WTC11 (cell line): ENCODE results near the gene COL5A1. TPM values are rescaled to one million over a fixed set of nuclear protein-coding genes. Genes with fewer than 3 reads are reported as not detected.

Experiments
- ATAC-seq: fragments of 200-7000 bp; cut with Tn5 transposase; 2 replicates; pipeline ENCODE4 v1.10.0; 2021; ENCODE audit warnings: mild to moderate bottlenecking, moderate library complexity
- CTCF ChIA-PET: fragments of 300-600 bp; sonication (Branson Sonifier 250); formaldehyde crosslinking; loops from one replicate; lab custom pipeline; 2021; ENCODE audit warnings: antibody characterized with exemption; lab: Charles Lee
- POLR2A ChIA-PET: fragments of 350-600 bp; sonication (Branson Sonifier 250); formaldehyde crosslinking; loops from one replicate; lab custom pipeline; 2021; ENCODE audit warnings: antibody characterized with exemption; lab: Charles Lee
- DNase-seq: peaks from one replicate; pipeline ENCODE4 v3.0.0; 2021; ENCODE audit warnings: low spot score
- H3K27ac Mint-ChIP-seq: 2 replicates; pipeline ENCODE4 v1.8.0; 2021; ENCODE audit warnings: mixed read lengths
- H3K27me3 Mint-ChIP-seq: 2 replicates; pipeline ENCODE4 v1.8.0; 2021; ENCODE audit warnings: low read depth, mild to moderate bottlenecking, moderate library complexity, mixed read lengths
- H3K36me3 Mint-ChIP-seq: 2 replicates; pipeline ENCODE4 v1.8.0; 2021; ENCODE audit warnings: mixed read lengths
- H3K4me1 Mint-ChIP-seq: 2 replicates; pipeline ENCODE4 v1.8.0; 2022; ENCODE audit warnings: mixed read lengths
- H3K4me3 Mint-ChIP-seq: 2 replicates; pipeline ENCODE4 v1.8.0; 2021; ENCODE audit warnings: mild to moderate bottlenecking, moderate library complexity, mixed read lengths
- H3K9me3 Mint-ChIP-seq: 2 replicates; pipeline ENCODE4 v1.8.0; 2021; ENCODE audit warnings: mixed read lengths
- CREB1 ChIP-seq: sonication (generic); formaldehyde crosslinking; IDR thresholded peaks from 2 replicates; pipeline ENCODE4 v1.8.0; 2023; ENCODE audit warnings: mild to moderate bottlenecking, missing genetic modification reagents
- CREM ChIP-seq: sonication (generic); formaldehyde crosslinking; IDR thresholded peaks from 2 replicates; pipeline ENCODE4 v1.8.1; 2022; ENCODE audit warnings: mild to moderate bottlenecking, missing genetic modification reagents, moderate library complexity
- ELF4 ChIP-seq: sonication (generic); formaldehyde crosslinking; IDR thresholded peaks from 2 replicates; pipeline ENCODE4 v1.8.1; 2022; ENCODE audit warnings: low read depth, mild to moderate bottlenecking, moderate library complexity, missing genetic modification reagents
- EMX1 ChIP-seq: fragments of 250-450 bp; sonication (Bioruptor Pico); IDR thresholded peaks from 2 replicates; pipeline ENCODE4 v1.8.0; 2021; ENCODE audit warnings: mild to moderate bottlenecking
- ESRRA ChIP-seq: sonication (generic); formaldehyde crosslinking; IDR thresholded peaks from 2 replicates; pipeline ENCODE4 v1.8.1; 2022; ENCODE audit warnings: mild to moderate bottlenecking, missing genetic modification reagents, borderline replicate concordance
- HMGA2 ChIP-seq: fragments of 250-450 bp; sonication (Bioruptor Pico); IDR thresholded peaks from 2 replicates; pipeline ENCODE4 v1.4.0; 2021; ENCODE audit warnings: mild to moderate bottlenecking, moderate library complexity
- JUN ChIP-seq: sonication (generic); formaldehyde crosslinking; IDR thresholded peaks from 2 replicates; pipeline ENCODE4 v1.8.0; 2023; ENCODE audit warnings: mild to moderate bottlenecking, missing genetic modification reagents
- MXD4 ChIP-seq: fragments of 250-450 bp; sonication (Bioruptor Pico); IDR thresholded peaks from 2 replicates; pipeline ENCODE4 v1.8.0; 2021; ENCODE audit warnings: mild to moderate bottlenecking, moderate library complexity, borderline replicate concordance
- NR1H2 ChIP-seq: sonication (generic); formaldehyde crosslinking; IDR thresholded peaks from 2 replicates; pipeline ENCODE4 v1.9.0; 2021; ENCODE audit warnings: mild to moderate bottlenecking, moderate library complexity, missing genetic modification reagents
- NR2C2 ChIP-seq: sonication (generic); formaldehyde crosslinking; IDR thresholded peaks from 2 replicates; pipeline ENCODE4 v1.8.0; 2022; ENCODE audit warnings: mild to moderate bottlenecking, missing genetic modification reagents
- NR3C1 ChIP-seq: sonication (generic); formaldehyde crosslinking; conservative IDR thresholded peaks from 2 replicates; pipeline ENCODE4 v1.8.1; 2023; ENCODE audit warnings: low read depth, mild to moderate bottlenecking, missing genetic modification reagents
- OVOL2 ChIP-seq: fragments of 250-450 bp; sonication (Bioruptor Pico); IDR thresholded peaks from 2 replicates; pipeline ENCODE4 v1.9.0; 2021; ENCODE audit warnings: mild to moderate bottlenecking, borderline replicate concordance
- PRRX2 ChIP-seq: fragments of 250-450 bp; sonication (Bioruptor Pico); IDR thresholded peaks from 2 replicates; pipeline ENCODE4 v1.8.0; 2021; ENCODE audit warnings: mild to moderate bottlenecking
- RORB ChIP-seq: fragments of 250-450 bp; sonication (Bioruptor Pico); IDR thresholded peaks from 2 replicates; pipeline ENCODE4 v1.9.0; 2021; ENCODE audit warnings: mild to moderate bottlenecking
- SMAD3 ChIP-seq: sonication (generic); formaldehyde crosslinking; IDR thresholded peaks from 2 replicates; pipeline ENCODE4 v1.8.0; 2022; ENCODE audit warnings: missing genetic modification reagents, mild to moderate bottlenecking, borderline replicate concordance
- SOX15 ChIP-seq: fragments of 250-450 bp; sonication (Bioruptor Pico); IDR thresholded peaks from 2 replicates; pipeline ENCODE4 v1.9.0; 2021; ENCODE audit warnings: mild to moderate bottlenecking
- SP1 ChIP-seq: sonication (generic); formaldehyde crosslinking; conservative IDR thresholded peaks from 2 replicates; pipeline ENCODE4 v1.8.1; 2022; ENCODE audit warnings: missing genetic modification reagents
- TCF7 ChIP-seq: sonication (generic); formaldehyde crosslinking; IDR thresholded peaks from 2 replicates; pipeline ENCODE4 v1.8.0; 2022; ENCODE audit warnings: mild to moderate bottlenecking, low read depth, missing genetic modification reagents, moderate library complexity
- TEAD4 ChIP-seq: sonication (generic); formaldehyde crosslinking; IDR thresholded peaks from 2 replicates; pipeline ENCODE4 v1.8.0; 2022; ENCODE audit warnings: mild to moderate bottlenecking, missing genetic modification reagents
- ZBTB21 ChIP-seq: sonication (generic); formaldehyde crosslinking; IDR thresholded peaks from 2 replicates; pipeline ENCODE4 v1.8.1; 2023; ENCODE audit warnings: mild to moderate bottlenecking, missing genetic modification reagents, borderline replicate concordance
- ZNF396 ChIP-seq: fragments of 250-450 bp; sonication (Bioruptor Pico); IDR thresholded peaks from 2 replicates; pipeline ENCODE4 v1.8.0; 2021; ENCODE audit warnings: mild to moderate bottlenecking, moderate library complexity, borderline replicate concordance
- ZNF423 ChIP-seq: fragments of 250-450 bp; sonication (Bioruptor Pico); IDR thresholded peaks from 2 replicates; pipeline ENCODE4 v2.1.2; 2022; ENCODE audit warnings: mild to moderate bottlenecking, moderate library complexity
- total RNA-seq: library from RNA; stranded (reverse); gene quantifications from 3 replicates; pipeline ENCODE4 v1.2.3, GENCODE V29; 2021
- TF ChIP-seq, protein P1 (sequence below): sonication (generic); formaldehyde crosslinking; IDR thresholded peaks from 2 replicates; pipeline ENCODE4 v1.8.1; 2023; ENCODE audit warnings: mild to moderate bottlenecking, missing genetic modification reagents, borderline replicate concordance
- TF ChIP-seq, protein P2 (sequence below): sonication (generic); formaldehyde crosslinking; IDR thresholded peaks from 2 replicates; pipeline ENCODE4 v1.8.0; 2022; ENCODE audit warnings: mild to moderate bottlenecking, missing genetic modification reagents
- TF ChIP-seq, protein P3 (sequence below): sonication (generic); formaldehyde crosslinking; IDR thresholded peaks from 2 replicates; pipeline ENCODE4 v1.8.1; 2022; ENCODE audit warnings: missing genetic modification reagents, borderline replicate concordance
- TF ChIP-seq, protein P4 (sequence below): sonication (generic); formaldehyde crosslinking; conservative IDR thresholded peaks from 2 replicates; pipeline ENCODE4 v1.8.1; 2022; ENCODE audit warnings: mild to moderate bottlenecking, missing genetic modification reagents
- TF ChIP-seq, protein P5 (sequence below): sonication (generic); formaldehyde crosslinking; IDR thresholded peaks from 2 replicates; pipeline ENCODE4 v1.8.0; 2022; ENCODE audit warnings: missing genetic modification reagents

Gene COL5A1
- total RNA-seq, 1 experiment from 2014 or later, result 13.5 TPM

DNA sequence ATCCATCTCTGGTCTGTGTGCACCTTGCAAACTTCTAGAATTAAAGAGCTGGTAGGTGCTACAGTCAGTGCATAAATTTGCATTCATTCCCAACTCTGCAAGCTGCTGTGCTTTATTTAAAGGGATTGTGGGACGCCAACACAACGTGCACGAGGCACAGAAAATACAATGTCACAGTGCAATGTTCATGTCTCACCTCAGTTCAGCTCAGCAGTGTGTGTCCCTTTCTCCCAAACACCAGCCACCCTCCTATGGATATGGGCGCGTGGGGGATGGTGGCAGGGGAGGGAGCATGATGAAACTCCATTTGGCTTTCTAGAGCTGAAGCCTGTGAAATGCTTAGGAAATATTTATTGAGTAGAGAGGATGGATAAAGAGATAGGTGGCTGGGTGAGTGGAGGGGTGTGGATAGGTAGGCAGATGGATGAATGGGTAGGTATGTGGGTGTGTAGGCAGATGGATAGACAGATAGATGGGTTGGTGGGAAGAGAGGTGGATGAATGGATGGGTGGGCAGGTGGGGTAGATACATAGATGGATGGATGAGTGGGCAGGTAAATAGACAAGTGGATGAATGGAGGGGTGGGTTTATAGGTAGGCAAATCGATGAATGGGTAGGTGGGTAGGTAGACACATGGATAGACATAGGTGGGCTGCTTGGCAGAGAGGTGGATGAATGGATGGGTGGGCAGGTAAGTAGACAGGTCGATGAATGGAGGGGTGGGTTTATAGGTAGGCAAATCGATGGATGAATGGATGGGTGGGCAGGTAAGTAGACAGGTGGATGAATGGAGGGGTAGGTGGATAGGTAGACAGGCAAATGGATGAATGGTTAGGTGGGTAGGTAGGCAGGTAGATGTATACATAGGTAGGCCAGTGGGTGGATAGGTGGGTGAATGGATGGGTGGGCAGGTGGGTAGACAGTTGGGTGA is 146.3 kb downstream of the COL5A1 start:
- TF ChIP-seq SP1 (CRISPR knock-in tag) (no peak), PRRX2 (CRISPR knock-in tag) (no peak), RORB (CRISPR knock-in tag) (no peak), ZNF396 (no peak), EMX1 (CRISPR knock-in tag) (no peak), SMAD3 (no peak), CREM (CRISPR knock-in tag) (no peak), ZBTB21 (no peak), TCF7 (CRISPR knock-in tag) (no peak), ZNF423 (CRISPR knock-in tag) (no peak), JUN (no peak), NR1H2 (no peak)
- TF ChIP-seq, protein P1, sequence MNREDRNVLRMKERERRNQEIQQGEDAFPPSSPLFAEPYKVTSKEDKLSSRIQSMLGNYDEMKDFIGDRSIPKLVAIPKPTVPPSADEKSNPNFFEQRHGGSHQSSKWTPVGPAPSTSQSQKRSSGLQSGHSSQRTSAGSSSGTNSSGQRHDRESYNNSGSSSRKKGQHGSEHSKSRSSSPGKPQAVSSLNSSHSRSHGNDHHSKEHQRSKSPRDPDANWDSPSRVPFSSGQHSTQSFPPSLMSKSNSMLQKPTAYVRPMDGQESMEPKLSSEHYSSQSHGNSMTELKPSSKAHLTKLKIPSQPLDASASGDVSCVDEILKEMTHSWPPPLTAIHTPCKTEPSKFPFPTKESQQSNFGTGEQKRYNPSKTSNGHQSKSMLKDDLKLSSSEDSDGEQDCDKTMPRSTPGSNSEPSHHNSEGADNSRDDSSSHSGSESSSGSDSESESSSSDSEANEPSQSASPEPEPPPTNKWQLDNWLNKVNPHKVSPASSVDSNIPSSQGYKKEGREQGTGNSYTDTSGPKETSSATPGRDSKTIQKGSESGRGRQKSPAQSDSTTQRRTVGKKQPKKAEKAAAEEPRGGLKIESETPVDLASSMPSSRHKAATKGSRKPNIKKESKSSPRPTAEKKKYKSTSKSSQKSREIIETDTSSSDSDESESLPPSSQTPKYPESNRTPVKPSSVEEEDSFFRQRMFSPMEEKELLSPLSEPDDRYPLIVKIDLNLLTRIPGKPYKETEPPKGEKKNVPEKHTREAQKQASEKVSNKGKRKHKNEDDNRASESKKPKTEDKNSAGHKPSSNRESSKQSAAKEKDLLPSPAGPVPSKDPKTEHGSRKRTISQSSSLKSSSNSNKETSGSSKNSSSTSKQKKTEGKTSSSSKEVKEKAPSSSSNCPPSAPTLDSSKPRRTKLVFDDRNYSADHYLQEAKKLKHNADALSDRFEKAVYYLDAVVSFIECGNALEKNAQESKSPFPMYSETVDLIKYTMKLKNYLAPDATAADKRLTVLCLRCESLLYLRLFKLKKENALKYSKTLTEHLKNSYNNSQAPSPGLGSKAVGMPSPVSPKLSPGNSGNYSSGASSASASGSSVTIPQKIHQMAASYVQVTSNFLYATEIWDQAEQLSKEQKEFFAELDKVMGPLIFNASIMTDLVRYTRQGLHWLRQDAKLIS (CRISPR knock-in tag), result no peak
- TF ChIP-seq, protein P2, sequence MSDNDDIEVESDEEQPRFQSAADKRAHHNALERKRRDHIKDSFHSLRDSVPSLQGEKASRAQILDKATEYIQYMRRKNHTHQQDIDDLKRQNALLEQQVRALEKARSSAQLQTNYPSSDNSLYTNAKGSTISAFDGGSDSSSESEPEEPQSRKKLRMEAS (CRISPR knock-in tag), result no peak
- TF ChIP-seq, protein P3, sequence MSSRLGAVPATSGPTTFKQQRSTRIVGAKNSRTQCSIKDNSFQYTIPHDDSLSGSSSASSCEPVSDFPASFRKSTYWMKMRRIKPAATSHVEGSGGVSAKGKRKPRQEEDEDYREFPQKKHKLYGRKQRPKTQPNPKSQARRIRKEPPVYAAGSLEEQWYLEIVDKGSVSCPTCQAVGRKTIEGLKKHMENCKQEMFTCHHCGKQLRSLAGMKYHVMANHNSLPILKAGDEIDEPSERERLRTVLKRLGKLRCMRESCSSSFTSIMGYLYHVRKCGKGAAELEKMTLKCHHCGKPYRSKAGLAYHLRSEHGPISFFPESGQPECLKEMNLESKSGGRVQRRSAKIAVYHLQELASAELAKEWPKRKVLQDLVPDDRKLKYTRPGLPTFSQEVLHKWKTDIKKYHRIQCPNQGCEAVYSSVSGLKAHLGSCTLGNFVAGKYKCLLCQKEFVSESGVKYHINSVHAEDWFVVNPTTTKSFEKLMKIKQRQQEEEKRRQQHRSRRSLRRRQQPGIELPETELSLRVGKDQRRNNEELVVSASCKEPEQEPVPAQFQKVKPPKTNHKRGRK (CRISPR knock-in tag), result no peak
- TF ChIP-seq, protein P4, sequence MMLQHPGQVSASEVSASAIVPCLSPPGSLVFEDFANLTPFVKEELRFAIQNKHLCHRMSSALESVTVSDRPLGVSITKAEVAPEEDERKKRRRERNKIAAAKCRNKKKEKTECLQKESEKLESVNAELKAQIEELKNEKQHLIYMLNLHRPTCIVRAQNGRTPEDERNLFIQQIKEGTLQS, result no peak
- Mint-ChIP-seq H3K4me1 (peaks cover 23% of the 10 kb centered on the region), H3K36me3 (no peaks in the 10 kb centered on the region), H3K9me3 (no peaks in the 10 kb centered on the region), H3K4me3 (no peak overlapping the region), H3K27ac (no peak overlapping the region), H3K27me3 (no peaks in the 10 kb centered on the region)
- DNase-seq (no peak), ATAC-seq (no peak)
- ChIA-PET CTCF (interaction anchor here (1.2 kb wide), 1 partner anchor 10 kb away, joined by 7 read pairs; no protein-coding TSS in a partner anchor), POLR2A (no interaction called here)

DNA sequence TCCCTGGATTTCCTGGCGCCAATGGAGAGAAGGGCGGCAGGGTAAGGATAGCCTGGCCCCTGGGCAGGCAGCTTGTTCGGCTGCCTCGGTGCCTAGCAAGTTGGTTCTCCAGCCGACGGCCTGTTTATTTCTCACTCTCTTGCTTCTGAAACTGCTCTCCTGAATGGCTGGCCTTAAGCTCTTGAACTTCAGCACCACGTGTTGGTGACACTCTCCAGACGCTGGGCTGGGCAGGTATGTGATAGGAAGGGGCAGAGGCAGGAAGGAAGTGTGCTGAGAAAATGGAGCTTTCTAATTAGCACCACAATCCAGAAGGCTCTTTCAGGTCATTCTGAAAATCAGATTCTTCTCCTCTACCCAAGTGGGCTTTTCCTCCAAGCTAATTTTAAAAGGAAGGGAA is 147.6 kb downstream of the COL5A1 start:
- Mint-ChIP-seq H3K27ac (no peak overlapping the region; the same call in 1 of the 2 replicates), H3K9me3 (no peaks in the 10 kb centered on the region), H3K4me3 (no peak overlapping the region), H3K4me1 (peaks cover 18% of the 10 kb centered on the region), H3K27me3 (no peaks in the 10 kb centered on the region), H3K36me3 (no peaks in the 10 kb centered on the region)
- CTCF ChIA-PET, result interaction anchor here (0.8 to 1.8 kb wide), 3 partner anchors 10 to 100 kb away, joined by 3 to 16 read pairs (median 4); no protein-coding TSS in a partner anchor
- DNase-seq (no peak), ATAC-seq (no peak)
- POLR2A ChIA-PET, result interaction anchor here (0.5 kb wide), 1 partner anchor 519 kb away, joined by 3 read pairs; no protein-coding TSS in a partner anchor
- TF ChIP-seq ESRRA (no peak), SOX15 (CRISPR knock-in tag) (no peak), CREB1 (CRISPR knock-in tag) (no peak), HMGA2 (CRISPR knock-in tag) (no peak), MXD4 (CRISPR knock-in tag) (no peak), TEAD4 (no peak), OVOL2 (CRISPR knock-in tag) (no peak), ELF4 (CRISPR knock-in tag) (no peak), NR2C2 (CRISPR knock-in tag) (no peak), EMX1 (CRISPR knock-in tag) (no peak), SP1 (CRISPR knock-in tag) (no peak), RORB (CRISPR knock-in tag) (no peak), JUN (no peak), NR3C1 (CRISPR knock-in tag) (no peak)
- TF ChIP-seq, protein P5, sequence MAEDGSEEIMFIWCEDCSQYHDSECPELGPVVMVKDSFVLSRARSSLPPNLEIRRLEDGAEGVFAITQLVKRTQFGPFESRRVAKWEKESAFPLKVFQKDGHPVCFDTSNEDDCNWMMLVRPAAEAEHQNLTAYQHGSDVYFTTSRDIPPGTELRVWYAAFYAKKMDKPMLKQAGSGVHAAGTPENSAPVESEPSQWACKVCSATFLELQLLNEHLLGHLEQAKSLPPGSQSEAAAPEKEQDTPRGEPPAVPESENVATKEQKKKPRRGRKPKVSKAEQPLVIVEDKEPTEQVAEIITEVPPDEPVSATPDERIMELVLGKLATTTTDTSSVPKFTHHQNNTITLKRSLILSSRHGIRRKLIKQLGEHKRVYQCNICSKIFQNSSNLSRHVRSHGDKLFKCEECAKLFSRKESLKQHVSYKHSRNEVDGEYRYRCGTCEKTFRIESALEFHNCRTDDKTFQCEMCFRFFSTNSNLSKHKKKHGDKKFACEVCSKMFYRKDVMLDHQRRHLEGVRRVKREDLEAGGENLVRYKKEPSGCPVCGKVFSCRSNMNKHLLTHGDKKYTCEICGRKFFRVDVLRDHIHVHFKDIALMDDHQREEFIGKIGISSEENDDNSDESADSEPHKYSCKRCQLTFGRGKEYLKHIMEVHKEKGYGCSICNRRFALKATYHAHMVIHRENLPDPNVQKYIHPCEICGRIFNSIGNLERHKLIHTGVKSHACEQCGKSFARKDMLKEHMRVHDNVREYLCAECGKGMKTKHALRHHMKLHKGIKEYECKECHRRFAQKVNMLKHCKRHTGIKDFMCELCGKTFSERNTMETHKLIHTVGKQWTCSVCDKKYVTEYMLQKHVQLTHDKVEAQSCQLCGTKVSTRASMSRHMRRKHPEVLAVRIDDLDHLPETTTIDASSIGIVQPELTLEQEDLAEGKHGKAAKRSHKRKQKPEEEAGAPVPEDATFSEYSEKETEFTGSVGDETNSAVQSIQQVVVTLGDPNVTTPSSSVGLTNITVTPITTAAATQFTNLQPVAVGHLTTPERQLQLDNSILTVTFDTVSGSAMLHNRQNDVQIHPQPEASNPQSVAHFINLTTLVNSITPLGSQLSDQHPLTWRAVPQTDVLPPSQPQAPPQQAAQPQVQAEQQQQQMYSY (CRISPR knock-in tag), result no peak
